ENCODE measurements around the gene CYP2A13. TPM values are rescaled to one million over a fixed set of nuclear protein-coding genes. Genes with fewer than 3 reads are reported as not detected.
"Not testable (repeated sequence)": the region's sequence is repeated elsewhere in the genome, so short reads cannot be mapped to it uniquely, and the experiment has no call there.

CYP2A13 gene
- total RNA-seq (2014; rRNA removed; shearing (Covaris generic); ENCODE audit: low replicate concordance) = not detected in 2 replicates

GRCh38 chr19:41088151-41088550 is at the start of gene CYP2A13:
TSS of gene CYP2A13 (plus strand) at chr19:41088451. CDS start at chr19:41088472, 21 bp downstream.
- DNase-seq (ENCODE audit: low read depth) = no peak

GRCh38 chr19:41039806-41040205 is 48.4 kb upstream of the CYP2A13 start:
- no peak for DNase-seq (ENCODE audit: low read depth)

More at GRCh38 chr19:41088151-41088550, at the start of gene CYP2A13:
- in situ Hi-C loops (cut with HindIII; ENCODE audit: low pct_unique_long_range_greater_than_20kb, low sequenced_read_pairs) = no loop called here

GRCh38 chr19:41045095-41045494 is 43.2 kb upstream of the CYP2A13 start:
- in situ Hi-C loops (cut with HindIII; ENCODE audit: low pct_unique_long_range_greater_than_20kb, low sequenced_read_pairs) = not testable (repeated sequence)
- DNase-seq (ENCODE audit: low read depth) = peak; percentile 45

More at GRCh38 chr19:41039806-41040205, 48.4 kb upstream of the CYP2A13 start:
- in situ Hi-C loops (cut with HindIII; ENCODE audit: low pct_unique_long_range_greater_than_20kb, low sequenced_read_pairs) = no loop called here

GRCh38 chr19:41050426-41050825 is 37.8 kb upstream of the CYP2A13 start:
- in situ Hi-C loops (cut with HindIII; ENCODE audit: low pct_unique_long_range_greater_than_20kb, low sequenced_read_pairs) = no loop called here
- no peak for DNase-seq (ENCODE audit: low read depth)

- DNase-seq (ENCODE audit: low read depth); in situ Hi-C loops (cut with HindIII; ENCODE audit: low pct_unique_long_range_greater_than_20kb, low sequenced_read_pairs): not testable (repeated sequence)
Measured at GRCh38 chr19:41052162-41052561, 36.1 kb upstream of the CYP2A13 start.

- in situ Hi-C loops (cut with HindIII; ENCODE audit: low pct_unique_long_range_greater_than_20kb, low sequenced_read_pairs); DNase-seq (ENCODE audit: low read depth): not testable (repeated sequence)
Measured at GRCh38 chr19:41053331-41053730, 34.9 kb upstream of the CYP2A13 start.

- in situ Hi-C loops (cut with HindIII; ENCODE audit: low pct_unique_long_range_greater_than_20kb, low sequenced_read_pairs) = no loop called here
- peak; percentile 48 for DNase-seq (ENCODE audit: low read depth)
Measured at GRCh38 chr19:41064974-41065569, 23.2 kb upstream of the CYP2A13 start.

GRCh38 chr19:41076286-41076685 is 12.0 kb upstream of the CYP2A13 start:
- no peak for DNase-seq (ENCODE audit: low read depth)
- in situ Hi-C loops (cut with HindIII; ENCODE audit: low pct_unique_long_range_greater_than_20kb, low sequenced_read_pairs) = no loop called here

GRCh38 chr19:41083516-41083915 is 4.7 kb upstream of the CYP2A13 start:
- in situ Hi-C loops (cut with HindIII; ENCODE audit: low pct_unique_long_range_greater_than_20kb, low sequenced_read_pairs) = no loop called here
- peak; percentile 15 for DNase-seq (ENCODE audit: low read depth)

- DNase-seq (ENCODE audit: low read depth) = no peak
- in situ Hi-C loops (cut with HindIII; ENCODE audit: low pct_unique_long_range_greater_than_20kb, low sequenced_read_pairs) = no loop called here
Measured at GRCh38 chr19:41085748-41086415, 2.4 kb upstream of the CYP2A13 start.

GRCh38 chr19:41089959-41090358 is 1.7 kb downstream of the CYP2A13 start:
- DNase-seq (ENCODE audit: low read depth) = no peak
- in situ Hi-C loops (cut with HindIII; ENCODE audit: low pct_unique_long_range_greater_than_20kb, low sequenced_read_pairs) = no loop called here

GRCh38 chr19:41095703-41096102 is 7.5 kb downstream of the CYP2A13 start:
- DNase-seq (ENCODE audit: low read depth) = no peak
- in situ Hi-C loops (cut with HindIII; ENCODE audit: low pct_unique_long_range_greater_than_20kb, low sequenced_read_pairs) = no loop called here

- DNase-seq (ENCODE audit: low read depth) = no peak
- in situ Hi-C loops (cut with HindIII; ENCODE audit: low pct_unique_long_range_greater_than_20kb, low sequenced_read_pairs) = no loop called here
Measured at GRCh38 chr19:41096353-41096752, 8.1 kb downstream of the CYP2A13 start.

GRCh38 chr19:41097302-41097701 is 9.1 kb downstream of the CYP2A13 start:
- no peak for DNase-seq (ENCODE audit: low read depth)
- in situ Hi-C loops (cut with HindIII; ENCODE audit: low pct_unique_long_range_greater_than_20kb, low sequenced_read_pairs) = no loop called here

- no peak for DNase-seq (ENCODE audit: low read depth)
- in situ Hi-C loops (cut with HindIII; ENCODE audit: low pct_unique_long_range_greater_than_20kb, low sequenced_read_pairs) = no loop called here
Measured at GRCh38 chr19:41098762-41099161, 10.5 kb downstream of the CYP2A13 start.

- in situ Hi-C loops (cut with HindIII; ENCODE audit: low pct_unique_long_range_greater_than_20kb, low sequenced_read_pairs); DNase-seq (ENCODE audit: low read depth): not testable (repeated sequence)
Measured at GRCh38 chr19:41102210-41102609, 14.0 kb downstream of the CYP2A13 start.

- no peak for DNase-seq (ENCODE audit: low read depth)
- in situ Hi-C loops (cut with HindIII; ENCODE audit: low pct_unique_long_range_greater_than_20kb, low sequenced_read_pairs) = no loop called here
Measured at GRCh38 chr19:41106177-41106576, 17.9 kb downstream of the CYP2A13 start.

GRCh38 chr19:41111296-41111695 is 23.0 kb downstream of the CYP2A13 start:
- DNase-seq (ENCODE audit: low read depth) = no peak
- in situ Hi-C loops (cut with HindIII; ENCODE audit: low pct_unique_long_range_greater_than_20kb, low sequenced_read_pairs) = no loop called here

- in situ Hi-C loops (cut with HindIII; ENCODE audit: low pct_unique_long_range_greater_than_20kb, low sequenced_read_pairs) = no loop called here
- DNase-seq (ENCODE audit: low read depth) = no peak
Measured at GRCh38 chr19:41111750-41112295, 23.6 kb downstream of the CYP2A13 start.
